Measurements from ENCODE around the gene DNAJC5. TPM values are rescaled to one million over a fixed set of nuclear protein-coding genes. Genes with fewer than 3 reads are reported as not detected.

DNAJC5 gene
- total RNA-seq, 1 experiment from 2014 or later, result 124 TPM

DNA sequence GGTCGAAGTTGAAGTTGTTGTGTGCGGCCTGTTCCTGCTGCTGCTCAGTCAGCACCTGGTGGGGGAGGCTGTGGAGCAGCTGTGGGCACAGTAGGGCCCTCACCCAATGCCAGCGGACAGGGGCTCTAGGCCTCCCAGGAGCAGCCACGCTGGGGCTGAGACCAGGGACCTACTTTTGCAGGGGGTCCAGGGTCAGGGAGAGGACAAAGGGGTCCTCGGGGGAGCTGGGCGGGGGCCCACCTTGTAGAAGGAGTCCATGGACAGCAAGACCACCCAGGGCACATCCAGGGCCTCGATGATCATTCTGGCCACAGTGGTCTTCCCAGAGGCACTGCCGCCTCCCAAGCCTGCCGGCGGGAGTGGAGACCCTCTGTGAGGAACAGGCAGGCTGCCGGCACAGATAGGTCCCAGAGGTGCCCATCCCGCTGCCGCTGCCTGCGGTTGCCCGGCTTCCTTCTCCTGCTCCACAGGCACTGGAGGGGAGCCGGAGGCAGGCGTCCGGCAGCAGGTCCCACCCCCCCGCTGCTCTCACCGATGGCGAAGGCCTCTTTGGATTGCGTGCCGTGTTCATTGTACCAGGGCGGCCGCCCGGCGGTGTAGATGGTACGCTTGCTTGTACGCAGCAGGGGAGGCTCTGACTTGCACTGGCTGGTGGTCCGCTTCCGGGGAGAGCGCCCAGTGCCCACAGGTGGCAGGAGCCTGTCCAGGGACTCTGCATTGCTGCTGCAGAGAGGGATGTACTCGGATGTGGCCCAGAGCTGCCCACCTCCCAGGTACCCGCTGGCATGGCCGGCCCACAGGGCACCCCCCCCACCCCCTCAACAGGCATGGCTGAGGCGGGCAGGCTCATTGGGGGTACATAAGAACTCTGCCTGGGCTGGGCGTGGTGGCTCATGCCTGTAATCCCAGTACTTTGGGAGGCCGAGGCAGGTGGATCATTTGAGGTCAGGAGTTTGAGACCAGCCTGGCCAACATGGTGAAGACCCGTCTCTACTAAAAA lies 51.3 kb downstream of the DNAJC5 start:
- Mint-ChIP-seq H3K4me3 (ENCODE audit: unreplicated experiment) (no peak overlapping the region), H3K9me3 (ENCODE audit: unreplicated experiment) (no peaks in the 10 kb centered on the region), H3K4me1 (ENCODE audit: low read depth, unreplicated experiment) (peaks cover 38% of the 10 kb centered on the region), H3K27ac (ENCODE audit: unreplicated experiment) (peak overlapping the region; percentile 75), H3K36me3 (ENCODE audit: insufficient read depth, unreplicated experiment) (peaks cover 81% of the 10 kb centered on the region), H3K27me3 (ENCODE audit: insufficient read depth, unreplicated experiment) (peaks cover 3% of the 10 kb centered on the region)
- CTCF ChIA-PET, result no interaction called here
- H3K4me1 ChIP-seq, result peaks cover 9% of the 10 kb centered on the region; the same call in 1 of the 2 replicates
- no peak for DNase-seq
- TF ChIP-seq, protein P1, sequence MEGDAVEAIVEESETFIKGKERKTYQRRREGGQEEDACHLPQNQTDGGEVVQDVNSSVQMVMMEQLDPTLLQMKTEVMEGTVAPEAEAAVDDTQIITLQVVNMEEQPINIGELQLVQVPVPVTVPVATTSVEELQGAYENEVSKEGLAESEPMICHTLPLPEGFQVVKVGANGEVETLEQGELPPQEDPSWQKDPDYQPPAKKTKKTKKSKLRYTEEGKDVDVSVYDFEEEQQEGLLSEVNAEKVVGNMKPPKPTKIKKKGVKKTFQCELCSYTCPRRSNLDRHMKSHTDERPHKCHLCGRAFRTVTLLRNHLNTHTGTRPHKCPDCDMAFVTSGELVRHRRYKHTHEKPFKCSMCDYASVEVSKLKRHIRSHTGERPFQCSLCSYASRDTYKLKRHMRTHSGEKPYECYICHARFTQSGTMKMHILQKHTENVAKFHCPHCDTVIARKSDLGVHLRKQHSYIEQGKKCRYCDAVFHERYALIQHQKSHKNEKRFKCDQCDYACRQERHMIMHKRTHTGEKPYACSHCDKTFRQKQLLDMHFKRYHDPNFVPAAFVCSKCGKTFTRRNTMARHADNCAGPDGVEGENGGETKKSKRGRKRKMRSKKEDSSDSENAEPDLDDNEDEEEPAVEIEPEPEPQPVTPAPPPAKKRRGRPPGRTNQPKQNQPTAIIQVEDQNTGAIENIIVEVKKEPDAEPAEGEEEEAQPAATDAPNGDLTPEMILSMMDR (IDR thresholded peaks at IDR 0.05; ENCODE audit: insufficient read depth in 1 of 2, low read depth in 1 of 2, low read length in 1 of 2, severe bottlenecking in 1 of 2, unreplicated experiment in 1 of 2), result no peak
- no TSS peak for BruUV-seq (replicated peaks)
- peaks cover 16% of the 10 kb centered on the region for H3K36me3 ChIP-seq (ENCODE audit: control insufficient read depth, insufficient read depth, low read length)
- H3K27me3 ChIP-seq (replicated peaks; ENCODE audit: control insufficient read depth, insufficient read depth, low read length), result no peaks in the 10 kb centered on the region
- POLR2A ChIA-PET, result no interaction called here
- no peak overlapping the region for H3K4me3 ChIP-seq (ENCODE audit: low read depth, low read length)
- 0 out of 2 replicates have a peak, but pooled peaks cover 4% of the 10 kb centered on the region for H3K9me3 ChIP-seq
- intact Hi-C loops (cut with micrococcal nuclease; ENCODE audit: unreplicated experiment), result no loop called here

GRCh38 chr20:63946986-63947637 lies 52.2 kb downstream of the DNAJC5 start:
- peaks cover 37% of the 10 kb centered on the region for H3K4me1 Mint-ChIP-seq (ENCODE audit: low read depth, unreplicated experiment)
- peak overlapping the region; percentile 75 for H3K27ac Mint-ChIP-seq (ENCODE audit: unreplicated experiment)
- TF ChIP-seq, protein P1 (IDR thresholded peaks at IDR 0.05; ENCODE audit: insufficient read depth in 1 of 2, low read depth in 1 of 2, low read length in 1 of 2, severe bottlenecking in 1 of 2, unreplicated experiment in 1 of 2), result no peak
- peak overlapping the region; percentile 7 for H3K4me3 Mint-ChIP-seq (ENCODE audit: unreplicated experiment)
- H3K27me3 Mint-ChIP-seq (ENCODE audit: insufficient read depth, unreplicated experiment), result peaks cover 3% of the 10 kb centered on the region
- H3K36me3 Mint-ChIP-seq (ENCODE audit: insufficient read depth, unreplicated experiment), result peaks cover 72% of the 10 kb centered on the region
- H3K4me1 ChIP-seq, result peaks cover 9% of the 10 kb centered on the region; the same call in 1 of the 2 replicates
- no peaks in the 10 kb centered on the region for H3K9me3 Mint-ChIP-seq (ENCODE audit: unreplicated experiment)
- peaks cover 14% of the 10 kb centered on the region for H3K36me3 ChIP-seq (ENCODE audit: control insufficient read depth, insufficient read depth, low read length)
- no peaks in the 10 kb centered on the region for H3K27me3 ChIP-seq (replicated peaks; ENCODE audit: control insufficient read depth, insufficient read depth, low read length)
- no peak for DNase-seq
- no TSS peak for BruUV-seq (replicated peaks)
- ChIA-PET CTCF (no interaction called here), POLR2A (no interaction called here)
- H3K4me3 ChIP-seq (ENCODE audit: low read depth, low read length), result no peak overlapping the region
- no peaks in the 10 kb centered on the region for H3K9me3 ChIP-seq
- intact Hi-C loops (cut with micrococcal nuclease; ENCODE audit: unreplicated experiment), result no loop called here

GRCh38 chr20:63947638-63948456 lies 52.9 kb downstream of the DNAJC5 start:
- Mint-ChIP-seq H3K27me3 (ENCODE audit: insufficient read depth, unreplicated experiment) (peaks cover 3% of the 10 kb centered on the region), H3K36me3 (ENCODE audit: insufficient read depth, unreplicated experiment) (peaks cover 68% of the 10 kb centered on the region), H3K9me3 (ENCODE audit: unreplicated experiment) (no peaks in the 10 kb centered on the region), H3K27ac (ENCODE audit: unreplicated experiment) (peak overlapping the region; percentile 75), H3K4me3 (ENCODE audit: unreplicated experiment) (peak overlapping the region; percentile 38), H3K4me1 (ENCODE audit: low read depth, unreplicated experiment) (peaks cover 31% of the 10 kb centered on the region)
- BruUV-seq (replicated peaks), result no TSS peak
- Histone ChIP-seq H3K27me3 (replicated peaks; ENCODE audit: control insufficient read depth, insufficient read depth, low read length) (no peaks in the 10 kb centered on the region), H3K36me3 (ENCODE audit: control insufficient read depth, insufficient read depth, low read length) (peaks cover 11% of the 10 kb centered on the region), H3K9me3 (no peaks in the 10 kb centered on the region), H3K4me1 (peaks cover 9% of the 10 kb centered on the region; the same call in 1 of the 2 replicates), H3K4me3 (ENCODE audit: low read depth, low read length) (no peak overlapping the region)
- ChIA-PET POLR2A (no interaction called here), CTCF (no interaction called here)
- DNase-seq, result no peak
- TF ChIP-seq, protein P1 (IDR thresholded peaks at IDR 0.05; ENCODE audit: insufficient read depth in 1 of 2, low read depth in 1 of 2, low read length in 1 of 2, severe bottlenecking in 1 of 2, unreplicated experiment in 1 of 2), result no peak
- intact Hi-C loops (cut with micrococcal nuclease; ENCODE audit: unreplicated experiment), result no loop called here
